Kidney epithelial cell (primary cell): ENCODE data around the gene LPCAT1. TPM values are rescaled to one million over a fixed set of nuclear protein-coding genes. Genes with fewer than 3 reads are reported as not detected.

Experiments used
- DNase-seq: peaks from one replicate; pipeline ENCODE4 v3.0.0-alpha.2; 2010; ENCODE audit warnings: low read depth
- H3K27me3 ChIP-seq: 2 replicates; pipeline ENCODE4 v1.6.0; 2011; ENCODE audit warnings: low read length; ENCODE audit not compliant: control insufficient read depth, insufficient read depth
- H3K36me3 ChIP-seq: 2 replicates; pipeline ENCODE4 v1.5.1; 2011; ENCODE audit warnings: low read length; ENCODE audit not compliant: control insufficient read depth, insufficient read depth
- H3K4me3 ChIP-seq: 2 replicates; pipeline ENCODE4 v1.5.1; 2011; ENCODE audit warnings: low read depth, mild to moderate bottlenecking, control low read depth, low read length
- CTCF ChIP-seq: IDR thresholded peaks from 2 replicates; pipeline ENCODE4 v1.5.1; 2011; ENCODE audit warnings: mild to moderate bottlenecking, moderate library complexity, low read length, control low read depth, inconsistent platforms; ENCODE audit not compliant: insufficient read depth, poor library complexity, severe bottlenecking
- total RNA-seq: library from RNA; depleted of rRNA; stranded (reverse); fragments of >200 nt; gene quantifications from 2 replicates; pipeline ENCODE4 v1.2.3, GENCODE V29; 2015

The LPCAT1 gene
- total RNA-seq, 1 donor from 2014 or later, result 87.6 TPM

- DNase-seq, result no peak
- TF ChIP-seq CTCF, result no peak
- Histone ChIP-seq H3K27me3 (peaks cover 16% of the 10 kb centered on the region), H3K4me3 (no peak overlapping the region), H3K36me3 (no peaks in the 10 kb centered on the region)
Measured at GRCh38 chr5:1546556-1546955, 22.8 kb upstream of the LPCAT1 start.

- peak; percentile 42 for DNase-seq
- TF ChIP-seq CTCF, result no peak
- H3K27me3 ChIP-seq, result peaks cover 16% of the 10 kb centered on the region
- no peak overlapping the region for H3K4me3 ChIP-seq
- no peaks in the 10 kb centered on the region for H3K36me3 ChIP-seq
Measured at GRCh38 chr5:1545805-1546355, 22.1 kb upstream of the LPCAT1 start.

GRCh38 chr5:1545126-1545804 lies 21.5 kb upstream of the LPCAT1 start:
- peaks cover 16% of the 10 kb centered on the region for H3K27me3 ChIP-seq
- no peaks in the 10 kb centered on the region for H3K36me3 ChIP-seq
- no peak for DNase-seq
- TF ChIP-seq CTCF, result no peak
- no peak overlapping the region for H3K4me3 ChIP-seq

GRCh38 chr5:1544294-1544961 lies 20.7 kb upstream of the LPCAT1 start:
- TF ChIP-seq CTCF, result no peak
- H3K4me3 ChIP-seq, result no peak overlapping the region
- no peaks in the 10 kb centered on the region for H3K36me3 ChIP-seq
- H3K27me3 ChIP-seq, result peaks cover 10% of the 10 kb centered on the region
- DNase-seq, result no peak

DNA sequence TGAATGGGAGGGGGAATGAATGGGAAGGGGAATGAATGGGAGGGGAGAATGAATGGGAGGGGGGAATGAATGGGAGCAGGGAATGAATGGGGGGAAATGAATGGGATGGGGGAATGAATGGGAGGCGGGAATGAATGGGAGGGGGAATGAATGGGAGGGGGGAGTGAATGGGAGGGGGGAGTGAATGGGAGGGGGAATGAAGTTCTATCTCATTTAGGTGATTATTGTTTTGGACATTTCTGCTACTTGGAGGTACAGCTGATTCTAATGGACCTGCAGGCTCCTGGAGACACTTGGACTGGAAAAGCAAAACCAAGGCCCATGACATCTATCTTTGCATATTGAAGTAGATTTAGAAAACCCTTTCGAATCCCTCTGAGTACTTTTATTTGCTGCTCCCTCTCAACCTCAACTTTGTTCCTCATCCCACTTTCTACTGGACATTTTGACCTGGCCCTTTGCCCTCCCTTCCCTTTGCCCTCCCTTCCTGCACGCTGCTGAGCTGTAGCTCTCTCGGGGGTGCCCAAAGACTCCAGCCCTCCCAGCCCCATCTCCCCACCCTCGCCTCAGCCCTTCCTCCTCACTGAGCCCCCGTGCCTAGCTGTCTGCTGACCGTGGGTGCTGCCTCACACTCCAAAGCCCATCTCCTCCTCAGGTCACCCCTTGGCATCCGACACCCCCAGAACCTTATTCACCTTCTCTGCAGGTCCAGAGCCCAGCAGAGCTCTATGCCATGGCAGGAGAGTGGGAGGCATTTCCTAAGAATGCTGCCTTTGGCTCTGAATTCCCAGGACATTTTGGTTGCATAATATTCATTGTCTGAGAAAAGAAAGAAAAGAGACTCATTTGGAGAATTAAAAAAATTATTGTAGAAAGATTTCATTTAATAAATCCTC lies 19.9 kb upstream of the LPCAT1 start:
- no peak for DNase-seq
- no peak for TF ChIP-seq CTCF
- no peaks in the 10 kb centered on the region for H3K36me3 ChIP-seq

More for the DNA sequence above, 19.9 kb upstream of the LPCAT1 start:
- Histone ChIP-seq H3K4me3 (no peak overlapping the region), H3K27me3 (peaks cover 3% of the 10 kb centered on the region)
